ACHN (cell line): ENCODE data around the gene ACVRL1.

ENCODE experiments used
- DNase-seq: peaks from one replicate; pipeline ENCODE4 v3.0.0-alpha.2; 2015
- in situ Hi-C: cut with HindIII; loops from 2 replicates; pipeline ENCODE4 v1.10.0; 2017; ENCODE audit warnings: low sequenced_read_pairs, low pct_ligation_motif_present, low pct_unique_long_range_greater_than_20kb

ACVRL1 gene

GRCh38 chr12:51893786-51894185, 13.5 kb upstream of the ACVRL1 start:
- in situ Hi-C loops = no loop called here
- no peak for DNase-seq

DNA sequence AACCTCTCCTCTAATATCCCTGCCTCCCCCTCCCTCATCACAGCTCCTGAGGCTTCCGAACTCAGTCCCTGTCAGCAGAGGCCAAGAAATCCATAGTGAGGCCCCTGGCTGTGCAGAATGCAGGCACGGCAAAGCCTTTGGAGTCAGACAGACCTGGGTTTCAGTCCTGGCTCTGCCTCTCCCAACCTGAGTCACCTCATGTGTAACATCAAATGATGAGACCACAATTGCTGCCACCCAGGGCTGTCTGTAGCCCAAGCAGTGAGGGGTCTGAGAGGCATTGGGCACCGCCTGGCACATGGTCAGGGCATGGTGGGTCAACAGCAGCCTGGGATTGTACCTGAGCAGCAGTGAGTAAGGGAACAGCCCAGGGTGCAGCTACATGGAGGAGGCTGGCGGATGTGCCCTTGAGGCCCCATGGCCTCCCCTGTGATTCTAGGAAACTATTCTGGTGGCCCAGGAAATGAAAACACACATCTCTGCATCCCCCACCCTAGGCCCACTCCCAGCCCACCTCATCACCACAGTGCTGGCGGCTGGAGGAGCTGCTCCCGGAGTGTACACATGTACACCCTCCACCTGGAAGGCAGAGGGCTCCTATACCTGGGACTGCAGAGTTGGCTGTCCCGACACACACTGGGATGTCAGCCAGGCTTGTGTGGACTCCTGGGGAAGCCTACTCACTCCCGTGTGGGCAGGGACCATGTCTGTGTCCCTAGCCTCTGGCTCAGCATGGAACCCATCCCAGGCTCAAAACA, 11.7 kb upstream of the ACVRL1 start:
- in situ Hi-C loops = no loop called here

GRCh38 chr12:51896236-51896635, 11.1 kb upstream of the ACVRL1 start:
- no peak for DNase-seq
- in situ Hi-C loops = no loop called here

More for the DNA sequence above, 11.7 kb upstream of the ACVRL1 start:
- no peak for DNase-seq

- no peak for DNase-seq
- in situ Hi-C loops = no loop called here
Measured at GRCh38 chr12:51897181-51897580, 10.1 kb upstream of the ACVRL1 start.

GRCh38 chr12:51898506-51898905, 8.8 kb upstream of the ACVRL1 start:
- peak; percentile 21 for DNase-seq
- in situ Hi-C loops = no loop called here

- peak; percentile 44 for DNase-seq
- in situ Hi-C loops = no loop called here
Measured at GRCh38 chr12:51898937-51899336, 8.4 kb upstream of the ACVRL1 start.

DNA sequence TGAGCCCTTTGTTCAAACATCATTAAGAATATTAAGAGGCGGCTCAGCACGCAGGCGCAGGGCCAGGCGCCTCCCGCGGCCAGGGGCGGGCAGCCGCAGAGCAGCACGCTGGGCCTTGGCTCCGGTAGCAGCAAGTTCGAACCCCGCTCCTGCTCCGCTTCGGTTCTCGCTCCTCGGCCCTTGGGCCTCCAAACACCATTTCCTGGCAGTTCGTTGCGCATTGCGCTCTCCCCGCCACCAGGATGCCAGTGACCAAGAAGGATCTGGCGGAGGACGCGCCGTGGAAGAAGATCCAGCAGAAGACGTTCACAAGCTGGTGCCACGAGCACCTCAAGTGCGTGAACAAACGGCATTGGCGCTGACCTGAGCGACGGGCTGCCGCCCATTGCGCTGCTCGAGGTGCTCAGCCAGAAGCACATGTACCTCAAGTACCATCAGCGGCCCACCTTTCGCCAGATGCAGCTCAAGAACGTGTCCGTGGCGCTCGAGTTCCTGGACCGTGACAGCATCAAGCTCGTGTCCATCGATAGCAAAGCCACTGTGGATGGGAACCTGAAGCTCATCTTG, 6.9 kb upstream of the ACVRL1 start:
- in situ Hi-C loops = no loop called here
- no peak for DNase-seq

- in situ Hi-C loops = no loop called here
- no peak for DNase-seq
Measured at GRCh38 chr12:51901121-51901817, 6.0 kb upstream of the ACVRL1 start.

DNA sequence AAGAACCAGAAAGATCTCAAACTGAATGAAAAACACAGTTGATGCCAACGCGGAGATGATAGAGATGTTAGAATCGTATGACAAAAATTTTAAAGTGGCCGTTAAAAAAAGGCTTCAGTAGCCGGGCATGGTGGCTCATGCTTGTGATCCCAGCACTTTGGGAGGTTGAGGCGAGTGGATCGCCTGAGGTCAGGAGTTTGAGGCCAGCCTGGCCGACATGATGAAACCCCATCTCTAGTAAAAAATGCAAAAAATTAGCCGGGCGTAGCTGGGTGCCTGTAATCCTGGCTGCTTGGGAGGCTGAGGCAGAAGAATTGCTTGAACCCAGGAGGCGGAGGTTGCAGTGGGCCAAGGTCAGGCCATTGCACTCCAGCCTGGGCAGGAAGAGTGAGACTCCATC, 5.4 kb upstream of the ACVRL1 start:
- DNase-seq = no peak
- in situ Hi-C loops = no loop called here

DNA sequence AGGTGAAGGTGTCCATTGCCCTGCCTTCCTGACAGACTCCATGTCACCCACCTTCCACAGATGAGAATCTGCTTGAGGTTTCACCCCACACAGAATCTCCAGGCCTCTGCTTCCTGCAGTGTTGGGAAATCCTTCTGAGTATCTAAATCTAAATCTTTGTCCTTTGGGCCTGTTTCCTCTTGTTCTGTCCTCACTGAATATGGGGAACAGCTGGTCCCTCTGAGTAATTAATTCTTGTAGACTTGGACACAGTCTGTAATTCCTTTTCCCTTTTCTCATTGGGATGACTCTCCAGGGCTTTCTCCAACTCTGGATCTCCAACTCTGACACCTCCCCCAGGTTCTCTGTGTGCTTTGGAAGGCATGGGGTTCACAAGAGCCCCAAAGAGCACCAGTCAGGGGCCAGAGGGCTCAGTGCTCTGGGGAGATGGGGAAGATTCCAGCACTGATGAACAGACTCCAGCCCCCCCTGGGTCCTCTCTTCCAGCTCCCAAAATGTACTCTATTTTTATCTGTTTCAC, 2.3 kb upstream of the ACVRL1 start:
- in situ Hi-C loops = no loop called here
- no peak for DNase-seq

DNA sequence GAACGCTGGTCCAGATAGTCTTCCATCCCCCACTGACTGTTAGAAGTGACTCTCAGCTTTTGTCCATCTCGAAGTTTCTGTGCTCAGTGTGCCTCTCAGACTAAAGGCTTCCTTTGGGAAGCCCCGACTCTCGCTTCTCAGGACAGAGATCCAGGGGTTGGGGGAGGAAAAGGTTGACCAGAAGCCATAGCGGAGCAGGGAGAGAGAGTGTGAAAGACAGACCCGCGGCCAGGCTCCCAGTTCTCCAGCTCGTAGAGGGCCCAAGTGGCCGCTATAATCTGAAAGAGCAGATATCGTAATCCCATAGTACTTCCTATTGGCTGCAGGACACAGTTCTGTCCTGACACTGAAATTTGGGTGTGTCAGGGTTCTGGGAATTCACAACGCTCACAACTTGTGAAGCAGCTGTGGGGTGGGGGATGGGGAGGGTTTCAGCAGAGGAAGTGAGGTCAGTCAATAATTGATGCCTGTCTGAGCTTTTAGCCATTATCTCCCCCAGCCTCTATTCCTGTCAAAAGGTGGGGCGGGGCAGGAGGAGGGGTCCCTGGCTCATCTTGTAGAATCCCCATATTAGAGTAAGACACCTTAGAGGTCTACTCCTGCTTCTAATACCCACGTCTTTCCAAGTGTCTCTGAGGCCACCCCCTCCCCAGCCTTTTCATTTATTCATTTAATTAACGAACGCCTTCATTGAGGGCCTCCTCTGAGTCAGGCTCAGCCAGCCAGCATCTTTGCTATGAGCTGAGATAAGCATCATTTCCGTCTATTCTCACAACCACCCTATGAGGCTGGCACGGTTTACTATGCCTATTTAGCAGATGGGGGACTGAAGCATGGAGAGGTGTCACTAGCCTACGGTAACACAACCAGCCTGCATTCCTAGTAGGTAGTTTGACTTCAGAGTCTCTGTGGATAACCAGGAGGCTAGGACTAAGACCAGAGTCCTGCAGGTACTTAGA, 1.6 kb upstream of the ACVRL1 start:
- in situ Hi-C loops = no loop called here
- no peak for DNase-seq

- in situ Hi-C loops = no loop called here
- no peak for DNase-seq
Measured at GRCh38 chr12:51906430-51907082, 748 bp upstream of the ACVRL1 start.

DNA sequence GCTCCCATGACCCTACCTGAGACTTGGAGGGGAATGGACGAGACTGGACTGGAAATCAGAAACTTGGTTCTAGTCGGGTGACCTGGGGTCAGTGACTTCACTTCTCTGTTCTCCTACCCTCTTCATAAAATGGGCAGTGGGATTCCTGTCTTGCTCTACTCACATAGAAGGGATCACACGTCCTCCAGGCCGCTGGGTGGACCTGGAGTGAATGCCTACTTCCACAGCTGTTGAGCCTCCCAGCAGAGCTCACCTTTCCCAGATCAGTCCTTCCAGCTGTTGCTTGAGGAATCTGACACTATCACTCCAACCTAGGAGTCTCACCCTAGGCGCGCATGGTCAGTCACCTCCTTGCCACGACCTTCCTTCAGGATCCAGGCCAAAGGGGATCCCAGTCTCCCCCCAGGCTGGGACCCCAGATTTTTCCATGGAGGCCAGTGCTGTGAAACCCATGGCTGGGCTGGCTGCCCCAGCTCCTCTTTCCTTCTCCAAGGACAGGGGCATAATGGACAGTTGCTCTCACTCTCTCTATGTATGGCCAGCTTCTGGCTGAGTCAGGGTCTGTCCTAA, 637 bp downstream of the ACVRL1 start:
- DNase-seq = no peak
- in situ Hi-C loops = no loop called here

GRCh38 chr12:51908876-51909592, 1.7 kb downstream of the ACVRL1 start:
- no peak for DNase-seq
- in situ Hi-C loops = no loop called here

DNA sequence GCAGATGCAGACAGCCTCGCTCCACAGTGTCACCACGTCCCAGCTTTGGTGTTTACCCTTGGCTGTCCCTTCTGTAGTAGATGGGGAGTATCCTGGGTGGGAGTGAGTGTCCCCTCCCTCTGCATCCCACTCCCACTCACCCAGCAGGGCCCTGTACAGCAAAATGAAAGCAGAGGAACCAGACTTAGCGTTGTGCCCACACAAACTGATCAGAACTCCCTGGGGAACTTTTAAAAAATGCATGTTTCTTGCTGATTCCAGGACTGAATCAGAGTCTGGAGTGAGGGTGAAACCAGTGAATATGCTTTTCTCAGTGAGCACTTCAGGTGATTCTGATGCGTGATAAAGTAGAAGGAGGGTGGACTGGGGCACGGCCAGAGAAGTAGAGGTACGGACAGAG, 2.9 kb downstream of the ACVRL1 start:
- DNase-seq = no peak
- in situ Hi-C loops = no loop called here

DNA sequence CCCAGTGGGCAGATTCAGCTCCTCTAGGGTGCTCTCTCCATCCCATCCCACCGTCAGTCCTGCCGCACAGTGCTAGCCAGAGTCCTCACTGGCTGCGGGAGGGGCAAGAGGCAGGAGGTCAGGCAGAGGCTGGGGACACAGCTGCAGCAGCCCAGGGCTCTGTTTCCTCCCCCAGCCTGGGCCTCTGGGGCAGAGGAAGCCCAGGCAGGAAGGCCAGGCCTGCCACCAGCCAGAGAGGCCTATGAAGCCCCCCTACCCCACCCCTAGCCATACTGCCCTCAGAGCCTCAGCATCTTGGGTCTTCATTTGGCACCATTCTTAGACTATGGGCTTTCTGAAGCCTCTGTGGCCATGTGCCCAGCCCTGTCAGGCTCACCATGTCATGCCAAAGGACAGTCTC, 3.4 kb downstream of the ACVRL1 start:
- in situ Hi-C loops = no loop called here
- no peak for DNase-seq

- no peak for DNase-seq
- in situ Hi-C loops = no loop called here
Measured at GRCh38 chr12:51911307-51911706, 4.0 kb downstream of the ACVRL1 start.
